ENCODE data around the gene SLC25A46.
"Not testable (repeated sequence)": the region's sequence is repeated elsewhere in the genome, so short reads cannot be mapped to it uniquely, and the experiment has no call there.

DNA sequence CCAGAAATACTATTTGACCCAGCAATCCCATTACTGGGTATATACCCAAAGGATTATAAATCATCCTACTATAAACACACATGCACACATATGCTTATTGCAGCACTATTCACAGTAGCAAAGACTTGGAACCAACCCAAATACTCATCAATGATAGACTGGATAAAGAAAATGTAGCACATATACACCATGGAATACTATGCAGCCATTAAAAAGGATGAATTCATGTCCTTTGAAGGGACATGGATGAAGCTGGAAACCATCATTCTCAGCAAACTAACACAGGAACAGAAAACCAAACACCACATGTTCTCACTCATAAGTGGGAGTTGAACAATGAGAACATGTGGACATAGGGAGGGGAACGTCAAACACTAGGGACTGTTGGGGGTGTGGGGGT, 48.2 kb upstream of the SLC25A46 start:
- TF ChIP-seq, protein P1, sequence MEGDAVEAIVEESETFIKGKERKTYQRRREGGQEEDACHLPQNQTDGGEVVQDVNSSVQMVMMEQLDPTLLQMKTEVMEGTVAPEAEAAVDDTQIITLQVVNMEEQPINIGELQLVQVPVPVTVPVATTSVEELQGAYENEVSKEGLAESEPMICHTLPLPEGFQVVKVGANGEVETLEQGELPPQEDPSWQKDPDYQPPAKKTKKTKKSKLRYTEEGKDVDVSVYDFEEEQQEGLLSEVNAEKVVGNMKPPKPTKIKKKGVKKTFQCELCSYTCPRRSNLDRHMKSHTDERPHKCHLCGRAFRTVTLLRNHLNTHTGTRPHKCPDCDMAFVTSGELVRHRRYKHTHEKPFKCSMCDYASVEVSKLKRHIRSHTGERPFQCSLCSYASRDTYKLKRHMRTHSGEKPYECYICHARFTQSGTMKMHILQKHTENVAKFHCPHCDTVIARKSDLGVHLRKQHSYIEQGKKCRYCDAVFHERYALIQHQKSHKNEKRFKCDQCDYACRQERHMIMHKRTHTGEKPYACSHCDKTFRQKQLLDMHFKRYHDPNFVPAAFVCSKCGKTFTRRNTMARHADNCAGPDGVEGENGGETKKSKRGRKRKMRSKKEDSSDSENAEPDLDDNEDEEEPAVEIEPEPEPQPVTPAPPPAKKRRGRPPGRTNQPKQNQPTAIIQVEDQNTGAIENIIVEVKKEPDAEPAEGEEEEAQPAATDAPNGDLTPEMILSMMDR (IDR thresholded peaks at IDR 0.05): not testable (repeated sequence)
- TF ChIP-seq EZH2 (IDR thresholded peaks at IDR 0.05; ENCODE audit: borderline replicate concordance, insufficient read depth, low read depth, low read length, poor library complexity, severe bottlenecking): not testable (repeated sequence)

Data from B cell (primary cell).